B cell (primary cell): Measurements from ENCODE around the gene RSPH6A.

Source experiments
- CTCF ChIP-seq: fragments of 200-600 bp; IDR thresholded peaks from one replicate; pipeline ENCODE4 v1.8.0; 2022; ENCODE audit warnings: antibody characterized with exemption, mild to moderate bottlenecking
- EZH2 ChIP-seq: IDR thresholded peaks from 2 replicates; pipeline ENCODE4 v1.6.1; 2012; ENCODE audit warnings: borderline replicate concordance, low read depth, mild to moderate bottlenecking, moderate library complexity, low read length; ENCODE audit not compliant: insufficient read depth, poor library complexity, severe bottlenecking

GRCh38 chr19:45791744-45792469 is 23.2 kb downstream of the RSPH6A start:
- TF ChIP-seq CTCF: no peak
- TF ChIP-seq EZH2: no peak
